ENCODE measurements around the gene RGS7. TPM values are rescaled to one million over a fixed set of nuclear protein-coding genes. Genes with fewer than 3 reads are reported as not detected.
"Not testable (repeated sequence)": the region's sequence is repeated elsewhere in the genome, so short reads cannot be mapped to it uniquely, and the experiment has no call there.

RGS7 gene
- total RNA-seq, 1 donor from 2014 or later, result 0.18 TPM

DNA sequence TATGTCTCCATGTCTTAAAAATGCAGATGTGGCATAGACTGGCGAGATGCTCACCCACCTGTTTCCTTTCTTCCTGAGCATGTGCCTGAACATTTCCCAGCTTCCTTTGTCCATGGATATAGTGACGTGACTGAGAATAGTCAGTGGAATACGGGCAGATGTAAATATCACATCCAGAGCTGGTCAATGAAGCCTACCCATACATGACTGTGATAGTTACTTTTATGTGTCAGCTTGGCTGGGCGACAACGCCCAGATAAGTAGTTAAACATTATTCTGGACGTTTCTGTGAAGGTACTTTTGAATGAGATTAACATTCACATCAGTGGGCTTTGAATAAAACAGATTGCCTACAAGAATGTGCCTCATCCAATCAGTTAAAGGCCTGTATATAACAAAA is 135.7 kb downstream of the RGS7 start:
- Histone ChIP-seq H3K9ac (ENCODE audit: low read length) (no peak overlapping the region), H3K27ac (ENCODE audit: low read depth, low read length) (no peak overlapping the region), H3K4me2 (ENCODE audit: low read length) (no peak overlapping the region), H3K9me3 (ENCODE audit: insufficient read depth, low read depth, low read length) (no peaks in the 10 kb centered on the region), H2AFZ (ENCODE audit: low read depth, low read length) (no peak overlapping the region), H3K36me3 (ENCODE audit: insufficient read depth, low read length) (no peaks in the 10 kb centered on the region), H3K27me3 (ENCODE audit: insufficient read depth, low read length) (no peaks in the 10 kb centered on the region), H3K4me1 (ENCODE audit: insufficient read depth, low read length) (no peaks in the 10 kb centered on the region), H4K20me1 (ENCODE audit: insufficient read depth, low read length) (no peaks in the 10 kb centered on the region), H3K4me3 (ENCODE audit: insufficient read depth, low read depth, low read length) (no peak overlapping the region), H3K79me2 (ENCODE audit: insufficient read depth, low read length) (no peaks in the 10 kb centered on the region)
- TF ChIP-seq, protein P1, sequence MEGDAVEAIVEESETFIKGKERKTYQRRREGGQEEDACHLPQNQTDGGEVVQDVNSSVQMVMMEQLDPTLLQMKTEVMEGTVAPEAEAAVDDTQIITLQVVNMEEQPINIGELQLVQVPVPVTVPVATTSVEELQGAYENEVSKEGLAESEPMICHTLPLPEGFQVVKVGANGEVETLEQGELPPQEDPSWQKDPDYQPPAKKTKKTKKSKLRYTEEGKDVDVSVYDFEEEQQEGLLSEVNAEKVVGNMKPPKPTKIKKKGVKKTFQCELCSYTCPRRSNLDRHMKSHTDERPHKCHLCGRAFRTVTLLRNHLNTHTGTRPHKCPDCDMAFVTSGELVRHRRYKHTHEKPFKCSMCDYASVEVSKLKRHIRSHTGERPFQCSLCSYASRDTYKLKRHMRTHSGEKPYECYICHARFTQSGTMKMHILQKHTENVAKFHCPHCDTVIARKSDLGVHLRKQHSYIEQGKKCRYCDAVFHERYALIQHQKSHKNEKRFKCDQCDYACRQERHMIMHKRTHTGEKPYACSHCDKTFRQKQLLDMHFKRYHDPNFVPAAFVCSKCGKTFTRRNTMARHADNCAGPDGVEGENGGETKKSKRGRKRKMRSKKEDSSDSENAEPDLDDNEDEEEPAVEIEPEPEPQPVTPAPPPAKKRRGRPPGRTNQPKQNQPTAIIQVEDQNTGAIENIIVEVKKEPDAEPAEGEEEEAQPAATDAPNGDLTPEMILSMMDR (IDR thresholded peaks at IDR 0.05; ENCODE audit: insufficient read depth, low read depth, low read length), result no peak
- no peak for TF ChIP-seq EZH2 (IDR thresholded peaks at IDR 0.05; ENCODE audit: insufficient read depth, low read length)
- Mint-ChIP-seq H3K36me3 (ENCODE audit: low read depth, unreplicated experiment) (no peaks in the 10 kb centered on the region), H3K9me3 (ENCODE audit: unreplicated experiment) (no peaks in the 10 kb centered on the region), H3K4me1 (ENCODE audit: low read depth, unreplicated experiment) (no peaks in the 10 kb centered on the region), H3K27ac (ENCODE audit: unreplicated experiment) (no peak overlapping the region), H3K4me3 (ENCODE audit: unreplicated experiment) (no peak overlapping the region), H3K27me3 (ENCODE audit: low read depth, unreplicated experiment) (no peaks in the 10 kb centered on the region)
- DNase-seq (ENCODE audit: low read depth) (no peak), FAIRE-seq (no peak)

DNA sequence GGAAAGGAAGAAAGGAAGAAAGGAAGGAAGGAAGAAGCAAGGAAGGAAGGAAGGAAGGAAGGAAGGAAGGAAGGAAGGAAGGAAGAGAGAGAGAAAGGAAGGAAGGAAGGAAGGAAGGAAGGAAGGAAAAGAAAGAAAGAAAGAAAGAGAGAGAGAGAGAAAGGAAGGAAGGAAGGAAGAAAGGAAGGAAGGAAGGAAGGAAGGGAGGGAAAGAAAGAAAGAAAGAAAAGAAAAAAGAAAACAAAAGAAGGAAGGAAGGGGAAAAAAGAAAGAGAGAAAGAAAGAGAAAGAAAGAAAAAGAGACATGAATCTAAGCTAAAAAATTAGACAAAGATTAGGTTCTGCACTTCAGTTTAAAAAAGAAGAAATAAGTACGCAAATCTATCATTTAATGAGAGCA is 136.1 kb downstream of the RGS7 start:
- not testable (repeated sequence) for H3K4me3 Mint-ChIP-seq (ENCODE audit: unreplicated experiment); H3K27me3 ChIP-seq (ENCODE audit: insufficient read depth, low read length); FAIRE-seq; H3K36me3 Mint-ChIP-seq (ENCODE audit: low read depth, unreplicated experiment); H3K4me1 ChIP-seq (ENCODE audit: insufficient read depth, low read length); H3K4me2 ChIP-seq (ENCODE audit: low read length); H3K27ac Mint-ChIP-seq (ENCODE audit: unreplicated experiment); H2AFZ ChIP-seq (ENCODE audit: low read depth, low read length); H3K36me3 ChIP-seq (ENCODE audit: insufficient read depth, low read length); H3K4me1 Mint-ChIP-seq (ENCODE audit: low read depth, unreplicated experiment); H3K27me3 Mint-ChIP-seq (ENCODE audit: low read depth, unreplicated experiment); H3K9me3 ChIP-seq (ENCODE audit: insufficient read depth, low read depth, low read length); H3K9ac ChIP-seq (ENCODE audit: low read length); H3K9me3 Mint-ChIP-seq (ENCODE audit: unreplicated experiment); H3K79me2 ChIP-seq (ENCODE audit: insufficient read depth, low read length); H4K20me1 ChIP-seq (ENCODE audit: insufficient read depth, low read length); H3K4me3 ChIP-seq (ENCODE audit: insufficient read depth, low read depth, low read length); DNase-seq (ENCODE audit: low read depth); H3K27ac ChIP-seq (ENCODE audit: low read depth, low read length)

DNA sequence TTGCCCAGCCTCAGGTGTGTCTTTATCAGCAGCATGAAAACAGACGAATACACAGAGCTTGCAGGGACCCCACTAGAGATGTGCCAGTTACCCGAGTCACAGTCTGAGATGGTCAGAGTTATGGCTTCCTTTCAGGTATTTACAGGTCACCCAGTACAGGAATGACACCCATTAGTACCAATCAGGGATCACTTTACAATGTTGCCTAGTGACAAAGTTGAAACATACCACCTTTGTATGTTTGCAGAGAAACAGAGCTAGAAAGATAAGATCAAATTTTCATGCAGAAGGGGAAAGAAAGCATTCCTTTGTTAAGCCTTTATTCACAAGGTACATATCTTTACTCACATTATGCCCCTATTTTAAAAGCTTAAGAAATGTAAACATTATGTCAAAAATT is 137.6 kb downstream of the RGS7 start:
- H3K27me3 ChIP-seq (ENCODE audit: insufficient read depth, low read length), result no peaks in the 10 kb centered on the region
- no peak for FAIRE-seq
- H3K4me2 ChIP-seq (ENCODE audit: low read length), result no peak overlapping the region
- H3K27ac Mint-ChIP-seq (ENCODE audit: unreplicated experiment), result no peak overlapping the region
- no peaks in the 10 kb centered on the region for H3K4me1 ChIP-seq (ENCODE audit: insufficient read depth, low read length)
- no peak overlapping the region for H2AFZ ChIP-seq (ENCODE audit: low read depth, low read length)
- no peak for TF ChIP-seq EZH2 (IDR thresholded peaks at IDR 0.05; ENCODE audit: insufficient read depth, low read length)
- TF ChIP-seq, protein P1 (IDR thresholded peaks at IDR 0.05; ENCODE audit: insufficient read depth, low read depth, low read length), result no peak
- H3K36me3 ChIP-seq (ENCODE audit: insufficient read depth, low read length), result no peaks in the 10 kb centered on the region
- no peaks in the 10 kb centered on the region for H3K9me3 ChIP-seq (ENCODE audit: insufficient read depth, low read depth, low read length)
- H3K36me3 Mint-ChIP-seq (ENCODE audit: low read depth, unreplicated experiment), result no peaks in the 10 kb centered on the region
- DNase-seq (ENCODE audit: low read depth), result no peak
- no peak overlapping the region for H3K9ac ChIP-seq (ENCODE audit: low read length)
- no peaks in the 10 kb centered on the region for H3K27me3 Mint-ChIP-seq (ENCODE audit: low read depth, unreplicated experiment)
- no peak overlapping the region for H3K4me3 Mint-ChIP-seq (ENCODE audit: unreplicated experiment)
- no peak overlapping the region for H3K4me3 ChIP-seq (ENCODE audit: insufficient read depth, low read depth, low read length)
- H4K20me1 ChIP-seq (ENCODE audit: insufficient read depth, low read length), result no peaks in the 10 kb centered on the region
- no peaks in the 10 kb centered on the region for H3K9me3 Mint-ChIP-seq (ENCODE audit: unreplicated experiment)
- no peak overlapping the region for H3K27ac ChIP-seq (ENCODE audit: low read depth, low read length)
- H3K4me1 Mint-ChIP-seq (ENCODE audit: low read depth, unreplicated experiment), result no peaks in the 10 kb centered on the region
- H3K79me2 ChIP-seq (ENCODE audit: insufficient read depth, low read length), result no peaks in the 10 kb centered on the region

Data from astrocyte (in vitro differentiated cells and primary cell).